Mucosa of descending colon (tissue), 3 donors: ENCODE measurements around the gene LYVE1. TPM values are rescaled to one million over a fixed set of nuclear protein-coding genes. Genes with fewer than 3 reads are reported as not detected.

Source experiments
- ATAC-seq: fragments of 200-7000 bp; cut with Tn5 transposase; one replicate; pipeline ENCODE4 v1.9.1; 2020; ENCODE audit warnings: mild to moderate bottlenecking, moderate library complexity
- DNase-seq, 3 donors: peaks; one replicate each; pipeline ENCODE4 v3.0.0-alpha.2; 2020
- H3K36me3 ChIP-seq: fragments of 200-600 bp; one replicate; pipeline ENCODE4 v1.8.0; 2021; ENCODE audit warnings: low read depth, mild to moderate bottlenecking
- H3K4me1 ChIP-seq: fragments of 200-600 bp; one replicate; pipeline ENCODE4 v1.8.0; 2021; ENCODE audit warnings: low read depth, mild to moderate bottlenecking
- H3K4me3 ChIP-seq: fragments of 200-600 bp; one replicate; pipeline ENCODE4 v1.8.0; 2021; ENCODE audit warnings: mild to moderate bottlenecking
- H3K9me3 ChIP-seq: fragments of 200-600 bp; one replicate; pipeline ENCODE4 v1.8.0; 2021; ENCODE audit warnings: mild to moderate bottlenecking
- CTCF ChIP-seq: fragments of 200-600 bp; IDR thresholded peaks from one replicate; pipeline ENCODE4 v1.8.0; 2022; ENCODE audit warnings: antibody characterized with exemption, mild to moderate bottlenecking
- intact Hi-C, 2 donors: fragments of 100-400 bp; cut with DNase I in 1 of 2; cut with micrococcal nuclease in 1 of 2; formaldehyde crosslinking; loops; one replicate each; pipeline versions ENCODE4 v1.11.0 to v1.11.1; 2022; cut with DNase I, micrococcal nuclease
- total RNA-seq, 3 donors: library from RNA; stranded (reverse); fragmentation: NEBNext Ultra II Directional in 2 of 3; extraction: Animal tissue kit (Norgen Biotek cat#: 25700) in 2 of 3; gene quantifications; one replicate each; pipeline versions ENCODE4 v1.2.1 to v1.2.4, GENCODE V29; 2021 to 2023
- donor health status: DM: no; HTN: no; CAD: no; lungs with moderate emphysema.
- donor health status: DM: no; HTN: no; CAD: no.
- donor health status: DM: no; HTN: yes; CAD: no.

LYVE1 gene
- total RNA-seq, 3 donors from 2014 or later = 14.4 to 137 (median 43.4) TPM

GRCh38 chr11:10575346-10576034 lies 7.0 kb upstream of the LYVE1 start:
- H3K9me3 ChIP-seq = no peaks in the 10 kb centered on the region
- ATAC-seq (no peak), DNase-seq (no peak)
- intact Hi-C loops = no loop called here
- no peaks in the 10 kb centered on the region for H3K4me1 ChIP-seq
- H3K4me3 ChIP-seq = no peak overlapping the region
- no peaks in the 10 kb centered on the region for H3K36me3 ChIP-seq
- TF ChIP-seq CTCF = no peak

- no peak overlapping the region for H3K4me3 ChIP-seq
- no peaks in the 10 kb centered on the region for H3K4me1 ChIP-seq
- no peak for TF ChIP-seq CTCF
- H3K36me3 ChIP-seq = no peaks in the 10 kb centered on the region
- no peak for DNase-seq
- intact Hi-C loops = no loop called here
- no peak for ATAC-seq
- no peaks in the 10 kb centered on the region for H3K9me3 ChIP-seq
Measured at GRCh38 chr11:10573556-10573955, 5.1 kb upstream of the LYVE1 start.

GRCh38 chr11:10573028-10573427 lies 4.6 kb upstream of the LYVE1 start:
- Histone ChIP-seq H3K36me3 (no peaks in the 10 kb centered on the region), H3K9me3 (no peaks in the 10 kb centered on the region), H3K4me1 (no peaks in the 10 kb centered on the region), H3K4me3 (no peak overlapping the region)
- TF ChIP-seq CTCF = no peak
- no peak for ATAC-seq
- DNase-seq = no peak
- intact Hi-C loops = no loop called here

- DNase-seq (no peak), ATAC-seq (no peak)
- intact Hi-C loops = no loop called here
- Histone ChIP-seq H3K36me3 (no peaks in the 10 kb centered on the region), H3K4me3 (no peak overlapping the region), H3K9me3 (no peaks in the 10 kb centered on the region), H3K4me1 (no peaks in the 10 kb centered on the region)
- TF ChIP-seq CTCF = no peak
Measured at GRCh38 chr11:10572533-10572932, 4.1 kb upstream of the LYVE1 start.

GRCh38 chr11:10567446-10567845 lies 1.0 kb downstream of the LYVE1 start:
- no peak overlapping the region for H3K4me3 ChIP-seq
- no peak for TF ChIP-seq CTCF
- H3K4me1 ChIP-seq = no peaks in the 10 kb centered on the region
- DNase-seq = no peak
- intact Hi-C loops = no loop called here
- ATAC-seq = no peak
- H3K36me3 ChIP-seq = no peaks in the 10 kb centered on the region
- no peaks in the 10 kb centered on the region for H3K9me3 ChIP-seq
